Right ventricle myocardium superior (tissue), 1 donor: ENCODE results near the gene RGS12. TPM values are rescaled to one million over a fixed set of nuclear protein-coding genes. Genes with fewer than 3 reads are reported as not detected.

Experiments used
- ATAC-seq: fragments of 200-7000 bp; cut with Tn5 transposase; one replicate; pipeline ENCODE4 v1.9.1; 2020; ENCODE audit warnings: mild to moderate bottlenecking; ENCODE audit not compliant: poor library complexity
- DNase-seq: peaks from one replicate; pipeline ENCODE4 v3.0.0-alpha.2; 2020
- intact Hi-C: fragments of 100-400 bp; cut with DNase I; formaldehyde crosslinking; loops from one replicate; pipeline ENCODE4 v1.11.2; 2022
- total RNA-seq: library from RNA; stranded (reverse); fragmentation: NEBNext Ultra II Directional; extraction: Animal tissue kit (Norgen Biotek cat#: 25700); gene quantifications from one replicate; pipeline ENCODE4 v1.2.1, GENCODE V29; 2021
- donor health status: DM: no; HTN: yes; CAD: no; lungs with severe emphysema.

Gene RGS12
- total RNA-seq, 1 donor from 2014 or later: 15.8 TPM

DNA sequence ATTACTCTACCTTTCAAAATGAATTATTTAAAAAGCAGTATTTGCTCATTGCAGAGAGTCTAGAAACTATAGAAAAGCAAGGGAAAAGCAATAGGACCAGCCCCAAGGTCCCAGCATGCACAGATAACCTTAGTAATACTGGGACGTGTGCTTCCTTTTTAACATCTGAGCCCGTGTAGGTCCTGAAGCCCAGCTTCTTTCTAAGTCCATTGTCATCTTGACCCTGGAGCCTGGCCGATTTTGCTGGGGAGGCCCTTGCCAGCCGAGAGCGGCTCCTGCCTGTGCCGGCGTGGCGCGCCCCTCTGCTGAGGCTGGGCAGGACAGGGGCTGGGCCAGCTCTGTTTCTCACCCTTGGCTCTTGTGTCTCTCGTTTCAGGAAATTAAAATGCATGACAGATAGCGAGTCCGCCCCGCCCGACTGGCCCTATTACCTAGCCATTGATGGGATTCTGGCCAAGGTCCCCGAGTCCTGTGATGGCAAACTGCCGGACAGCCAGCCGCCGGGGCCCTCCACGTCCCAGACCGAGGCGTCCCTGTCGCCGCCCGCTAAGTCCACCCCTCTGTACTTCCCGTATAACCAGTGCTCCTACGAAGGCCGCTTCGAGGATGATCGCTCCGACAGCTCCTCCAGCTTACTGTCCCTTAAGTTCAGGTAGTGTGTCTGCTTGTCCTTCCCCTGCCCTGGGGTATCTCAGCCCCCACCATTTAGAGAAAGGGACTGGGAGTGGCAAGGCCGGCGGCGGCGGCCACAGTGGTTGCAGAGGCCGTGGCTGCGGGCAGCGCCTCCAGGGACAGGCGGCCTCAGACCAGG, 39.8 kb upstream of the RGS12 start:
- DNase-seq (peak; percentile 40), ATAC-seq (no peak)
- intact Hi-C loops: no loop called here

- intact Hi-C loops: no loop called here
- ATAC-seq: no peak
These were observed 39.0 kb upstream of the RGS12 start for GRCh38 chr4:3253808-3254207.

GRCh38 chr4:3254302-3255131, 38.3 kb upstream of the RGS12 start:
- ATAC-seq (no peak), DNase-seq (peak; percentile 22)
- intact Hi-C loops: no loop called here

More at GRCh38 chr4:3253808-3254207, 39.0 kb upstream of the RGS12 start:
- peak; percentile 24 for DNase-seq

GRCh38 chr4:3255611-3256186, 37.1 kb upstream of the RGS12 start:
- ATAC-seq: no peak
- peak; percentile 31 for DNase-seq
- intact Hi-C loops: no loop called here

GRCh38 chr4:3256230-3257102, 36.4 kb upstream of the RGS12 start:
- intact Hi-C loops: no loop called here
- DNase-seq: peak; percentile 33
- no peak for ATAC-seq

- intact Hi-C loops: no loop called here
- ATAC-seq (no peak), DNase-seq (peak; percentile 19)
These were observed 35.7 kb upstream of the RGS12 start for GRCh38 chr4:3257103-3257555.

GRCh38 chr4:3257556-3258482, 35.0 kb upstream of the RGS12 start:
- ATAC-seq (no peak), DNase-seq (peak; percentile 30)
- intact Hi-C loops: no loop called here

DNA sequence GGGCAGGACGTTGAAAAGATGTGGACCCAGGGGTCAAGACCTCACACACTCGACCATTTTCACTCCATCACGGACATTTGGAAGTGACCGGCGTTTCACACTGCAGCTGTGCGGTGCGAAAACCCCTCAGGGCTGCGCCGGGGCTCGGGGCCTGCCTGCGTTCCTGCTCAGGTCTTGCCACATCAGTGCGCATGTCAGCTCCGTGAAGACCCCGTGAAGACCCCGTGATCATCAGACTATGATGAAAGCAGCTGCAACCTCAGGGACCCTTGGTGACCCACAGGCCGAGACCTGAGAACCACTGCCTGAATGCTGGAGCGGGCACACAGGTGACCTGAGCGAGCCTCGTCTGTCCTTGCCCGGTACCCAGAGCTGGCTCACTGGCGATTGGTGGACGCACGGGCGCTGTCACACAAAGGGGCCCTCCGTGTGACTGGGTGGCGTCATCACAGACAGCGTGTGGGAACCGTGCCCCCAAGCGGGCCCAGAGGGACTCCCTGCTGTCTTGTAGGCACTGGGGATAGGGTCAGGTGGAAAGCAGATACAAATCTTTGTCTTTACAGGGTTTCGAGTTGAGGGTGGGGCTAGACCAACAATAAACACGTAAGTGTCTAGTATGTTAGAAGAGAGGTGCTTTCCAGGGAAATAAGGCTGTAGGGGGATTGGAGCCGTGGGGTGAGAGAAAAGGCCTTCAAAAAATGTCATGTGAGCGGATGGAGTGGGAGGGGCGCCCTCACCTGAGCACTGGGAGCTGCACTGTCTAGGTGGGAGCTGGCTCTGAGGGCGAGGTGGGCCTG, 31.2 kb upstream of the RGS12 start:
- intact Hi-C loops: no loop called here
- no peak for ATAC-seq
- peak; percentile 31 for DNase-seq

DNA sequence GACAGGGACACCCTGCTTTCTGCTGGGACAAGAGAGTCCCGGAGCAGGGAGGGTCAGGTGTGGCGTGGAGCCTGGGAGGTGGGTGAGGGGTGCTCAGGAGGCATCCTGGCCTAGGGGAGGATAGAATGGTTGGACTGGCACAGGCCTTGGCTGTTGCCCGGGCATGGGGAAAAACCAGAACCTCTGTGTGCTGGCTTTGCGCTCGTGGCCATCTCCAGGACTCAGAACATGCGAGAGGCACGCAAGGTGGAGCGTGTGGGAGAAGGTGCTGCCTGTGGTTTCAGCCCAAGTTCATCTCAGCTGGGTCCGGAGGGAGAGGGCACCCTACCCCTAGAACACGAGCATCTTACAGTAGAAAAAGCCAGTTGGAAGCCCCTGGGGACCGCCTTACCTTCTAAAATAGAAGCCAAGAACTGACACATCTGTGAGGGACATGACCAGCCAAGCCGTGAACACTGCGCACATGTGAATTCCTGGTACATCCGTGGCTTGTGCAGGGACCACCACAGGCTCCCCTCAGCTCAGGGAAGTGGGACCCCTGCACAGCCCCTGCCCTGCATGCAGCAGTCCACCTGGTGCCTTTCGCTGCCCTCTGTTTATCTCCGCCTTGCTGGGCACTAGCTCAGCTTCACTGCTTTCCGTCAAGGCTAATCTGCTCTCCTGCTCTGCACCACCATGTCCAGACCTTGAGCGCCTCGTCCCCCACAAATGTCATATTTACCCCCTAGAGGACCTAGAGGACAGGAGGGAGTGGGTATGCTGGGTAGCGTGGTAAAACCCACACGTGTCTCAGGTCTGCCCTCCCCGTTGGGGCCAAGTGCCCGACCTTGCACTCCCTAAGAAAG, 30.4 kb upstream of the RGS12 start:
- ATAC-seq (no peak), DNase-seq (peak; percentile 19)
- intact Hi-C loops: no loop called here

DNA sequence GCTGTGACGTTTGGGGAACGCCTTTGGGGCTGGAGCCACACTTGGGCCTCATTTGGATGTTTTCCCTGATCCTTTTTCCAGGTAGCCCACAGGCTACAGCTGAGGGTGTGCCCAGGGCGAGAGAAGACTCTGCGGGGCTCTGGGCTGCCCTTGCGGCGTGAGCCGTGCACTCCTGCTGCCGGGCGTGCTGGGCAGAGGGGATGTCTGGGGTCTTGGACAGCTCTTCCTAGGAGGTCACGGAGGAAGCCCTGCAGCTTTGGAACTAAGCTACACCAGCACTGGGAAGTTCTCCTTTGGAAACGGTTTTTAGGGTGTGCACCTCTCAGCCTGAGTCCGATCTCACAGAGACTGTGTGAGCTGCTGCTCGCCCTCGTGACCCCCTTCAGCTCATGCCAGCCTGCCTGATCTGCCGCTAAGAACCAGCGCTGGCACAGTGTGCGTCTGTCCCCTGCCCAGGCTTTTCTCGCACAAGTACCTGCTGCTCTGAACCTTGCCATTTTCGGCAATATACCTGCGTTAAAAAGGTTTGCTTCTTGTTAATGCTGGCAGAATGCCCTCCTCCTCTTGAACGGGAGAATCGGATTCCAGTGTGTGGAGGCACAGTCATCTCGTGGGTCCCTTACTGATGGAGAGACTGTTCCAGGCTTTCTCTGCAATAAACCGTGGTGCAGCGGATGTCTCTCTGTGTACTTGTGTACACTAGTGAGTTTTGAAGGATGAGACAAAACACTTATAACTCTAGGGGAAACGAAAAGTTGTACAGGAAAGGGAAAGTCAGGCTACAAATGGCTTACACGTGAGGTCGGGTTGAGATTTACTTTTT, 29.6 kb upstream of the RGS12 start:
- peak; percentile 16 for DNase-seq
- ATAC-seq: no peak

DNA sequence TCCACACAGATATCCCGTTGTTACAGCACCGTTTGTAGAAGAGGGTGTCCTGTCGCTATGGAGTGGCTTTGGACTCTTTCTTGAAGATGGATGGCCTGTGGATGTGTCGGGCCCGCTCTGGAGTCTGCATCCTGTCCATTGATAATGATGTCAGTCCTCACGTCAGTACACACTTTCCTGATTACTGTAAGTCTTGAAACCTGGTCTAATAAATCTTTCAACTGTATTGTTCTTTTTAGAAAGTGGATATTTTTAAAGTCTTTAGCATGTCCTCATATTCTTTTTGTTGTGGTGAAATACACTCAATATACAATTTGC, 29.0 kb upstream of the RGS12 start:
- intact Hi-C loops: no loop called here
- DNase-seq (peak; percentile 2), ATAC-seq (no peak)

More for the DNA sequence above, 29.6 kb upstream of the RGS12 start:
- intact Hi-C loops: no loop called here

- intact Hi-C loops: no loop called here
- ATAC-seq: no peak
- peak; percentile 21 for DNase-seq
These were observed 26.7 kb upstream of the RGS12 start for GRCh38 chr4:3266076-3266475.

- no peak for ATAC-seq
- DNase-seq: peak; percentile 21
- intact Hi-C loops: no loop called here
These were observed 25.0 kb upstream of the RGS12 start for GRCh38 chr4:3267576-3268394.

DNA sequence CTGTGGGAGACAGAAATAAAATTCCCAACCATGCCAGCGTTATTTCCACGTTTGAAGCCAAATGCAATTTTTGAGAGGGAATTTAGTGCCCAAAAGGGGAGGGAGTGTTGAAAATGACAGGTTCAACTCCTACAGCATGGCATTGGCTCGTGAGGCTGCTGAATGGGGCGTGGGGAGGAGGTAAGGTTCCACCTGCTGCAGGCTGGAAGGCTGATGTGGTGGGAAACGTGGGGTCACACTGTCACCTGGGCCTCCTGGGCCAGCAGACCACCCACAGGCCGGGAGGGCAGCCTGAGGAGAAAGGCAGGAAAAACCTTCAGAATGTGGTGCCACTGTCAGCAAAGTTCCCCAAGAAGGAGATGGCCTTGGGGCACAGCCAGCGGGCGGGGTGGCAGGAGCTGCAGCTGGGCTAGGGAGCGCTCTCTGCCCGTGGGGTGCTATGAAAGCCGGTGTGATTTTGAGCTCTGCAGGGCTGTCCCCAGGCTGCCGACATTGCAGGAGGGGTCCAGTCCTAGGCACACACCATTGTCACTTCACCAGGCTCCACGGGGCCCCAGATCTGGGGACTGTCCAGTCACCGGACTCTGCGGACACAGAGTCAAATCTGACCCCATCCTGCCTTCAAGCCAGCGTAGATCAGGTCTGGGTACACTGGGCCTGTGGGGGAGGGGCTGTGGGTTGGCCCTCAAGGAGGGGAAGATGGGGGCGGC, 24.3 kb upstream of the RGS12 start:
- intact Hi-C loops: no loop called here
- ATAC-seq: peak; percentile 15
- DNase-seq: peak; percentile 24
